SK-N-SH (cell line): ENCODE results near the gene FBXL7. TPM values are rescaled to one million over a fixed set of nuclear protein-coding genes. Genes with fewer than 3 reads are reported as not detected.

Experiments used
- CTCF ChIA-PET: fragments of 300-600, 350-600 bp; formaldehyde crosslinking; extraction: SDS; loops from one replicate; lab custom pipeline; 2021; lab: Yijun Ruan, JAX
- POLR2A ChIA-PET: fragments of 350-600 bp; sonication (Branson Sonifier 250); formaldehyde crosslinking; extraction: SDS; loops from one replicate; lab custom pipeline; 2020; ENCODE audit warnings: antibody characterized with exemption, inconsistent platforms; lab: Yijun Ruan, JAX
- DNase-seq: peaks from one replicate; pipeline ENCODE4 v3.0.0; 2012
- H2AFZ ChIP-seq: fragments of 200-600 bp; sonication (generic); 2 replicates; pipeline ENCODE4 v1.8.1; 2016; ENCODE audit warnings: antibody characterized with exemption, mild to moderate bottlenecking, low read depth
- H3F3A ChIP-seq: fragments of 200-600 bp; sonication (generic); replicated peaks from 2 replicates; pipeline ENCODE3; 2016; ENCODE audit warnings: antibody characterized with exemption, mild to moderate bottlenecking; ENCODE audit not compliant: insufficient read depth
- H3K27ac ChIP-seq, 2 experiments: fragments of 200-500 bp in 1 of 2; fragments of 200-600 bp in 1 of 2; sonication (Bioruptor generic) in 1 of 2; sonication (generic), shearing (Covaris generic) in 1 of 2; 2 replicates each; pipeline versions ENCODE4 v1.5.1 to v1.6.1; 2014 to 2016; ENCODE audit warnings: low read depth in 2 of 2, inconsistent platforms in 1 of 2, low read length in 1 of 2, mild to moderate bottlenecking in 1 of 2, mixed read lengths in 1 of 2
- H3K27me3 ChIP-seq: fragments of 200-600 bp; sonication (generic), shearing (Covaris generic); 2 replicates; pipeline ENCODE4 v1.6.1; 2016; ENCODE audit warnings: mixed run types; ENCODE audit not compliant: insufficient read depth
- H3K36me3 ChIP-seq, 2 experiments: fragments of 200-500 bp in 1 of 2; fragments of 200-600 bp in 1 of 2; sonication (Bioruptor generic) in 1 of 2; sonication (generic) in 1 of 2; replicated peaks in 1 of 2; 2 replicates each; pipeline versions ENCODE3 to v1.5.1; 2014 to 2016; ENCODE audit warnings: low read length in 1 of 2, mild to moderate bottlenecking in 1 of 2; ENCODE audit not compliant: insufficient read depth in 2 of 2, control insufficient read depth in 1 of 2
- H3K4me1 ChIP-seq, 2 experiments: fragments of 200-500 bp in 1 of 2; fragments of 200-600 bp in 1 of 2; sonication (Bioruptor generic) in 1 of 2; sonication (generic), shearing (Covaris generic) in 1 of 2; 2 replicates each; pipeline versions ENCODE4 v1.5.1 to v1.6.1; 2014 to 2016; ENCODE audit warnings: low read depth in 1 of 2, low read length in 1 of 2, mixed run types in 1 of 2; ENCODE audit not compliant: insufficient read depth in 2 of 2, control insufficient read depth in 1 of 2
- H3K4me2 ChIP-seq: fragments of 200-600 bp; sonication (generic), shearing (Covaris generic); 2 replicates; pipeline ENCODE4 v1.6.1; 2017; ENCODE audit warnings: mixed run types
- H3K4me3 ChIP-seq, 2 experiments: fragments of 200-500 bp in 1 of 2; fragments of 200-600 bp in 1 of 2; sonication (Bioruptor generic) in 1 of 2; sonication (generic), shearing (Covaris generic) in 1 of 2; 2 replicates each; pipeline versions ENCODE4 v1.5.1 to v1.8.1; 2014 to 2016; ENCODE audit warnings: low read depth in 2 of 2, inconsistent platforms in 1 of 2, low read length in 1 of 2, mild to moderate bottlenecking in 1 of 2, mixed read lengths in 1 of 2, moderate library complexity in 1 of 2
- H3K79me2 ChIP-seq: fragments of 200-600 bp; sonication (generic); 2 replicates; pipeline ENCODE4 v1.8.1; 2017; ENCODE audit warnings: mild to moderate bottlenecking; ENCODE audit not compliant: insufficient read depth
- H3K9ac ChIP-seq: fragments of 200-600 bp; sonication (generic); 2 replicates; pipeline ENCODE4 v1.6.1; 2017; ENCODE audit warnings: mixed run types
- H3K9me2 ChIP-seq: fragments of 200-600 bp; sonication (generic); 2 replicates; pipeline ENCODE4 v1.6.1; 2017; ENCODE audit warnings: mixed run types
- H3K9me3 ChIP-seq: fragments of 200-600 bp; sonication (generic); 2 replicates; pipeline ENCODE4 v1.6.1; 2017; ENCODE audit warnings: mixed run types, mild to moderate bottlenecking, moderate library complexity
- H4K20me1 ChIP-seq: fragments of 200-600 bp; sonication (generic); 2 replicates; pipeline ENCODE4 v1.6.1; 2017; ENCODE audit warnings: mild to moderate bottlenecking, mixed run types; ENCODE audit not compliant: insufficient read depth
- CHD2 ChIP-seq: fragments of 150-350 bp; IDR thresholded peaks from 2 replicates; pipeline ENCODE4 v1.6.1; 2018; ENCODE audit warnings: low read length; ENCODE audit not compliant: partially characterized antibody
- ELF1 ChIP-seq: IDR thresholded peaks from 2 replicates; pipeline ENCODE4 v1.4.0; 2012
- EP300 ChIP-seq, 2 experiments: IDR thresholded peaks; 2 replicates each; pipeline versions ENCODE4 v1.4.0 to v1.6.1; 2012; ENCODE audit warnings: borderline replicate concordance in 1 of 2, low read depth in 1 of 2, low read length in 1 of 2
- FOXJ3 ChIP-seq: sonication (generic); formaldehyde crosslinking; IDR thresholded peaks from 2 replicates; pipeline ENCODE4 v1.5.1; 2020; ENCODE audit warnings: mild to moderate bottlenecking, missing genetic modification reagents
- FOXM1 ChIP-seq: IDR thresholded peaks from 2 replicates; pipeline ENCODE4 v1.4.0; 2012; ENCODE audit warnings: low read depth, mild to moderate bottlenecking
- GABPA ChIP-seq: IDR thresholded peaks from 2 replicates; pipeline ENCODE4 v1.4.0; 2012; ENCODE audit warnings: low read depth, mild to moderate bottlenecking
- GATA2 ChIP-seq: sonication (generic); formaldehyde crosslinking; IDR thresholded peaks from 2 replicates; pipeline ENCODE4 v1.5.0; 2020; ENCODE audit warnings: mild to moderate bottlenecking, missing genetic modification reagents
- JUND ChIP-seq: IDR thresholded peaks from 2 replicates; pipeline ENCODE4 v1.4.0; 2012
- MEF2A ChIP-seq: IDR thresholded peaks from 2 replicates; pipeline ENCODE4 v1.4.0; 2012; ENCODE audit warnings: low read depth, borderline replicate concordance
- NFIC ChIP-seq: IDR thresholded peaks from 2 replicates; pipeline ENCODE4 v1.4.0; 2012; ENCODE audit warnings: borderline replicate concordance
- NRF1 ChIP-seq: IDR thresholded peaks from 2 replicates; pipeline ENCODE4 v1.6.1; 2012; ENCODE audit warnings: low read depth, mild to moderate bottlenecking, low read length
- POLR2AphosphoS5 ChIP-seq: IDR thresholded peaks from 2 replicates; pipeline ENCODE4 v1.6.1; 2012; ENCODE audit warnings: low read depth, low read length
- RXRA ChIP-seq: IDR thresholded peaks from 2 replicates; pipeline ENCODE4 v1.4.0; 2012; ENCODE audit warnings: low read depth, mild to moderate bottlenecking, borderline replicate concordance
- TCF12 ChIP-seq: IDR thresholded peaks from 2 replicates; pipeline ENCODE4 v1.4.0; 2012
- TEAD4 ChIP-seq: IDR thresholded peaks from 2 replicates; pipeline ENCODE4 v1.4.0; 2012; ENCODE audit warnings: mild to moderate bottlenecking, borderline replicate concordance; ENCODE audit not compliant: insufficient read depth
- YY1 ChIP-seq: IDR thresholded peaks from 2 replicates; pipeline ENCODE4 v1.4.0; 2012; ENCODE audit warnings: low read depth, mild to moderate bottlenecking
- WGBS: methylation state at CpG from one replicate; pipeline ENCODE4 v1.1.6; 2017; ENCODE audit warnings: low lambda C conversion rate; 5-methylcytosine and 5-hydroxymethylcytosine counted together
- polyA plus RNA-seq, 3 experiments: library from polyadenylated mRNA; depleted of rRNA; stranded (reverse); fragments of >200 nt; gene quantifications; 2 replicates each; pipeline ENCODE4 v1.2.3, GENCODE V29; 2012
- TF ChIP-seq, protein P1 (sequence below): fragments of 150-350 bp; IDR thresholded peaks from 2 replicates; pipeline ENCODE4 v1.6.1; 2017; ENCODE audit warnings: antibody characterized with exemption, low read length, low read depth, borderline replicate concordance
- TF ChIP-seq, protein P2 (sequence below): IDR thresholded peaks from 2 replicates; pipeline ENCODE4; 2012
- TF ChIP-seq, protein P3 (sequence below): IDR thresholded peaks from 2 replicates; pipeline ENCODE4 v1.4.0; 2012; ENCODE audit warnings: low read depth, borderline replicate concordance
- TF ChIP-seq, protein P4 (sequence below): fragments of 200-600 bp; sonication (generic); IDR thresholded peaks from 2 replicates; pipeline ENCODE4 v1.6.1; 2017; ENCODE audit warnings: antibody characterized with exemption, mild to moderate bottlenecking, moderate library complexity

Gene FBXL7
- polyA plus RNA-seq, 1 of the 3 experiments (the other 2 are of a cell fraction): 7.0 TPM

DNA sequence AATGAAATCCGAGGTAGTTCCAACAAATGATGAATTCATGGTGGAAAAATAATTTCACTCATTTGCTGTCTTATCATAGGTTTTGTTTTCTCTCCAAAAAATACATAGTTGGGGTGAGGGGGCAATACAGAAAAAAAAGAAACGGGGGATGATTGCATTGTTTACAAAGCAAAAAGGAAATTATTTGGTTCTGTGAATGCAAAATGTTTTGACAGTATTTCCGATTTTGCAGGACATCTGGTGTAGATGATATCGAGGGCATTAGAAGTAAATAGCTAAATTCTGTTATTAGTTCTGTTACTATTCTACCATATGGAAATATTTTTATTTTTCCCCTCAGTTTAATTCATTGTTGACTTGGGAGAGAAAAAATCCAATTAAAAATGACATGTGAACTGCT is 477.9 kb downstream of the FBXL7 start:
- TF ChIP-seq NRF1 (no peak), RXRA (no peak), MEF2A (no peak), EP300 (IDR thresholded peaks at IDR 0.05; ENCODE audit: borderline replicate concordance in 1 of 2, low read depth in 1 of 2, low read length in 1 of 2) (no peak), CHD2 (no peak), GABPA (no peak), ELF1 (no peak), POLR2AphosphoS5 (no peak)
- TF ChIP-seq, protein P1, sequence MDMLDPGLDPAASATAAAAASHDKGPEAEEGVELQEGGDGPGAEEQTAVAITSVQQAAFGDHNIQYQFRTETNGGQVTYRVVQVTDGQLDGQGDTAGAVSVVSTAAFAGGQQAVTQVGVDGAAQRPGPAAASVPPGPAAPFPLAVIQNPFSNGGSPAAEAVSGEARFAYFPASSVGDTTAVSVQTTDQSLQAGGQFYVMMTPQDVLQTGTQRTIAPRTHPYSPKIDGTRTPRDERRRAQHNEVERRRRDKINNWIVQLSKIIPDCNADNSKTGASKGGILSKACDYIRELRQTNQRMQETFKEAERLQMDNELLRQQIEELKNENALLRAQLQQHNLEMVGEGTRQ: no peak
- TF ChIP-seq, protein P2, sequence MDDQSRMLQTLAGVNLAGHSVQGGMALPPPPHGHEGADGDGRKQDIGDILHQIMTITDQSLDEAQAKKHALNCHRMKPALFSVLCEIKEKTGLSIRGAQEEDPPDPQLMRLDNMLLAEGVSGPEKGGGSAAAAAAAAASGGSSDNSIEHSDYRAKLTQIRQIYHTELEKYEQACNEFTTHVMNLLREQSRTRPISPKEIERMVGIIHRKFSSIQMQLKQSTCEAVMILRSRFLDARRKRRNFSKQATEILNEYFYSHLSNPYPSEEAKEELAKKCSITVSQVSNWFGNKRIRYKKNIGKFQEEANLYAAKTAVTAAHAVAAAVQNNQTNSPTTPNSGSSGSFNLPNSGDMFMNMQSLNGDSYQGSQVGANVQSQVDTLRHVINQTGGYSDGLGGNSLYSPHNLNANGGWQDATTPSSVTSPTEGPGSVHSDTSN: no peak
- no peaks in the 10 kb centered on the region for H3F3A ChIP-seq
- H4K20me1 ChIP-seq: no peaks in the 10 kb centered on the region
- no peaks in the 10 kb centered on the region for H3K9me3 ChIP-seq
- no peak for DNase-seq
- no peak overlapping the region for H3K9ac ChIP-seq
- no peaks in the 10 kb centered on the region for H3K79me2 ChIP-seq
- H3K9me2 ChIP-seq: no peaks in the 10 kb centered on the region
- H3K4me2 ChIP-seq: no peak overlapping the region
- H3K36me3 ChIP-seq: no peaks in the 10 kb centered on the region
- 35% methylated on average over 4 of the region's 4 CpGs for WGBS
- no peak overlapping the region for H3K27ac ChIP-seq
- H3K4me3 ChIP-seq: no peak overlapping the region
- H3K27me3 ChIP-seq: no peaks in the 10 kb centered on the region
- CTCF ChIA-PET: no interaction called here
- no peak overlapping the region for H2AFZ ChIP-seq
- no peaks in the 10 kb centered on the region for H3K4me1 ChIP-seq
- POLR2A ChIA-PET: no interaction called here

DNA sequence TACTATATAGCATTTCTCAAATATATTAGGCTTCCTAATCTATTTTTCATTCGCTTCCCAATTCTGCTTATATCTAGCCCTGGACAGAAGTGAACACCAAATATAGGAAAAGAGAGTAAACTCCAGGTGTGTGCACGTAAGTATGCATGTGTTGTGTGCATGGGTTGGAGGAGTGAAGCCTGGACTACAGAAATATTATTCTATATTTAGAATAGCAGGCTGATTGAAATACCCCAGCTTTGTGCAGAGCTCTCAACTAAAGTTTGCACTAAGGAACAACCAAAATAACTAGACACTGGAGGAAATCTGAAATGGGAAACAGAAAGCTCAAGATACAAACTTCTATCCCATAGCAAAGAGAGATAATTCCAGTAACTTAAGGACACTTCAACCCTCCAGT is 480.9 kb downstream of the FBXL7 start:
- no peaks in the 10 kb centered on the region for H3F3A ChIP-seq
- H3K36me3 ChIP-seq: no peaks in the 10 kb centered on the region
- no peaks in the 10 kb centered on the region for H4K20me1 ChIP-seq
- TF ChIP-seq EP300 (IDR thresholded peaks at IDR 0.05; ENCODE audit: borderline replicate concordance in 1 of 2, low read depth in 1 of 2, low read length in 1 of 2) (no peak), GABPA (no peak), MEF2A (no peak), FOXJ3 (no peak), TCF12 (no peak), NFIC (no peak), GATA2 (CRISPR knock-in tag) (no peak), NRF1 (no peak), POLR2AphosphoS5 (no peak), TEAD4 (no peak), YY1 (no peak), JUND (no peak), RXRA (no peak), FOXM1 (no peak)
- TF ChIP-seq, protein P1: no peak
- TF ChIP-seq, protein P3, sequence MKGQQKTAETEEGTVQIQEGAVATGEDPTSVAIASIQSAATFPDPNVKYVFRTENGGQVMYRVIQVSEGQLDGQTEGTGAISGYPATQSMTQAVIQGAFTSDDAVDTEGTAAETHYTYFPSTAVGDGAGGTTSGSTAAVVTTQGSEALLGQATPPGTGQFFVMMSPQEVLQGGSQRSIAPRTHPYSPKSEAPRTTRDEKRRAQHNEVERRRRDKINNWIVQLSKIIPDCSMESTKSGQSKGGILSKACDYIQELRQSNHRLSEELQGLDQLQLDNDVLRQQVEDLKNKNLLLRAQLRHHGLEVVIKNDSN: no peak
- TF ChIP-seq, protein P2: no peak
- TF ChIP-seq, protein P4, sequence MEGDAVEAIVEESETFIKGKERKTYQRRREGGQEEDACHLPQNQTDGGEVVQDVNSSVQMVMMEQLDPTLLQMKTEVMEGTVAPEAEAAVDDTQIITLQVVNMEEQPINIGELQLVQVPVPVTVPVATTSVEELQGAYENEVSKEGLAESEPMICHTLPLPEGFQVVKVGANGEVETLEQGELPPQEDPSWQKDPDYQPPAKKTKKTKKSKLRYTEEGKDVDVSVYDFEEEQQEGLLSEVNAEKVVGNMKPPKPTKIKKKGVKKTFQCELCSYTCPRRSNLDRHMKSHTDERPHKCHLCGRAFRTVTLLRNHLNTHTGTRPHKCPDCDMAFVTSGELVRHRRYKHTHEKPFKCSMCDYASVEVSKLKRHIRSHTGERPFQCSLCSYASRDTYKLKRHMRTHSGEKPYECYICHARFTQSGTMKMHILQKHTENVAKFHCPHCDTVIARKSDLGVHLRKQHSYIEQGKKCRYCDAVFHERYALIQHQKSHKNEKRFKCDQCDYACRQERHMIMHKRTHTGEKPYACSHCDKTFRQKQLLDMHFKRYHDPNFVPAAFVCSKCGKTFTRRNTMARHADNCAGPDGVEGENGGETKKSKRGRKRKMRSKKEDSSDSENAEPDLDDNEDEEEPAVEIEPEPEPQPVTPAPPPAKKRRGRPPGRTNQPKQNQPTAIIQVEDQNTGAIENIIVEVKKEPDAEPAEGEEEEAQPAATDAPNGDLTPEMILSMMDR: no peak
- H3K9me3 ChIP-seq: no peaks in the 10 kb centered on the region
- H3K27ac ChIP-seq: no peak overlapping the region
- H3K27me3 ChIP-seq: no peaks in the 10 kb centered on the region
- H3K4me2 ChIP-seq: no peak overlapping the region
- H3K4me3 ChIP-seq: no peak overlapping the region
- H2AFZ ChIP-seq: no peak overlapping the region
- no peak overlapping the region for H3K9ac ChIP-seq
- no peak for DNase-seq
- H3K4me1 ChIP-seq: no peaks in the 10 kb centered on the region
- H3K9me2 ChIP-seq: no peaks in the 10 kb centered on the region
- no peaks in the 10 kb centered on the region for H3K79me2 ChIP-seq
- ChIA-PET POLR2A (no interaction called here), CTCF (interaction anchor here (0.7 to 1.9 kb wide), 2 partner anchors 13 to 193 kb away, joined by 3 to 6 read pairs; no protein-coding TSS in a partner anchor)
- WGBS: 49% methylated on average over 2 of the region's 2 CpGs
